Superior temporal gyrus (tissue), 1 donor: Measurements from ENCODE around the gene ARSG.
"Not testable (repeated sequence)": the region's sequence is repeated elsewhere in the genome, so short reads cannot be mapped to it uniquely, and the experiment has no call there.

Experiments
- DNase-seq: peaks from one replicate; pipeline ENCODE4 v3.0.0-alpha.2; 2016; ENCODE audit errors: extremely low spot score

The ARSG gene

GRCh38 chr17:68396226-68397107, 105.2 kb downstream of the ARSG start:
- DNase-seq: no peak

- no peak for DNase-seq
Observed at GRCh38 chr17:68397108-68397536, 105.8 kb downstream of the ARSG start.

GRCh38 chr17:68398691-68399637, 107.7 kb downstream of the ARSG start:
- peak; percentile 48 for DNase-seq

GRCh38 chr17:68399638-68400403, 108.5 kb downstream of the ARSG start:
- DNase-seq: peak; percentile 59

- no peak for DNase-seq
Observed at GRCh38 chr17:68400404-68400735, 109.1 kb downstream of the ARSG start.

- DNase-seq: no peak
Observed at GRCh38 chr17:68401288-68401687, 110.0 kb downstream of the ARSG start.

GRCh38 chr17:68403122-68403521, 111.8 kb downstream of the ARSG start:
- DNase-seq: no peak

GRCh38 chr17:68403837-68404236, 112.5 kb downstream of the ARSG start:
- DNase-seq: not testable (repeated sequence)

GRCh38 chr17:68407656-68408055, 116.4 kb downstream of the ARSG start:
- not testable (repeated sequence) for DNase-seq

- DNase-seq: not testable (repeated sequence)
Observed at GRCh38 chr17:68413597-68414560, 122.6 kb downstream of the ARSG start.

GRCh38 chr17:68414901-68415300, 123.6 kb downstream of the ARSG start:
- not testable (repeated sequence) for DNase-seq

GRCh38 chr17:68417317-68417716, 126.0 kb downstream of the ARSG start:
- no peak for DNase-seq

- no peak for DNase-seq
Observed at GRCh38 chr17:68418876-68419275, 127.6 kb downstream of the ARSG start.

GRCh38 chr17:68420065-68420464, 128.8 kb downstream of the ARSG start:
- no peak for DNase-seq

GRCh38 chr17:68421486-68421885, 130.2 kb downstream of the ARSG start:
- DNase-seq: no peak

GRCh38 chr17:68422821-68423220, 131.5 kb downstream of the ARSG start:
- no peak for DNase-seq

- DNase-seq: no peak
Observed at GRCh38 chr17:68423251-68423650, 132.0 kb downstream of the ARSG start.

- no peak for DNase-seq
Observed at GRCh38 chr17:68424203-68424602, 132.9 kb downstream of the ARSG start.

GRCh38 chr17:68424861-68425260, 133.6 kb downstream of the ARSG start:
- DNase-seq: no peak

- DNase-seq: no peak
Observed at GRCh38 chr17:68425979-68426378, 134.7 kb downstream of the ARSG start.

- no peak for DNase-seq
Observed at GRCh38 chr17:68427575-68427974, 136.3 kb downstream of the ARSG start.
